Activated gamma-delta T cell treated with Interleukin-2 at 50 U/mL for 16 hours (primary cell): ENCODE results near the gene OR8B4.
"Not testable (repeated sequence)": the region's sequence is repeated elsewhere in the genome, so short reads cannot be mapped to it uniquely, and the experiment has no call there.

Experiments used
- DNase-seq: peaks from one replicate; pipeline ENCODE4 v3.0.0-alpha.2; 2020

The OR8B4 gene

GRCh38 chr11:124424384-124424921, at the start of gene OR8B4:
TSS of gene OR8B4 (minus strand) at chr11:124424871. CDS start at chr11:124424871, 0 bp downstream.
- no peak for DNase-seq

DNA sequence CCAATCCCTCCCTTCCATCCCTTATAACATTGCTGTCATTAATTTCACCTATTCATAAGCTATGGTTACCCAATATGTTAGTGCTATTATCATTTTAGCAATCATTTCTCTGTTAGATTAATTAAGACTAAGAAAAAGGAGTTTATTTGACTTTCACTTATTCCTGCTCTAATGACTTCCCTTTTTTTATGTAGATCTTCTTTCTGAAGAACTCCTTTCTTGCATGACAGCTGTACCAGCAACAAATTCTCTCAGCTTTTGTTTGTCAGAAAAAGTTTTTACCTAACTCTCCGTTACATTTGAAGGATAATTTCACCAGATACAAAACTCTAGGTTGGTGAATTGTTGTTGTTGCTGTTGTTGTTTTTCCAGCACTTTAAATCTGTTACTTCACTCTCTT, 49.4 kb upstream of the OR8B4 start:
- no peak for DNase-seq

- no peak for DNase-seq
These were observed 48.8 kb upstream of the OR8B4 start for GRCh38 chr11:124473476-124473875.

DNA sequence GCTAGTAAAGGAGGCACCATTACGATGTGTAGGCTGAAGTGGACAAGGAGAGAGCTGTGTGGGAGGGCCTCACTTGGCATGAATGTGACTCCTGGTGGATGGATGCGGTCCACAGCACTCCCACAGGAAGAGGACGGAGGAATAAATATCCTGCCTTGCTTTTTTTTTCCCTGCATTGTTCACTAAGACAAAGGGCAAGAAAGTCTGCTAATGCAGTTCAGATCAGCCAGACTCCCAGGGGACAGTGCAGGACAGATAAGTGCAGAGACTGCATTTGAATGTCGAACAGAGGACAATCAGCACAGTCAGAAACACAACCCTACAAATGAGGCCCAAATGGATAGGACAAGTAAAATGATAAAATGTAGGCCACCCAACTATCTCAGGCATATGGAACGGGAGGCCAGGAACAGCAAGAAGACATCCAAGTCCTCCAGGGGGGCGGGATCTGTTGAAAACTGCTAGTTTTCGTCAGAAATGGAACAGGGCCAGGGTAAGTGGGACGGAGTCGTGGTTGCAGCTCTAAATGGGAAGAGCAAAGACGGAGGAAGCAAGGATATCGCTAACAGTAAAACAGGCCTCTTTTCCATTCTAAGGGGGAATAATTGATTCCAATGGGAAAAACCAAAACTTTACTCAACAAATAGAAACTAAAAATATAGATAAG, 46.0 kb upstream of the OR8B4 start:
- DNase-seq: no peak

- DNase-seq: no peak
These were observed 42.8 kb upstream of the OR8B4 start for GRCh38 chr11:124467381-124467927.

- DNase-seq: no peak
These were observed 40.7 kb upstream of the OR8B4 start for GRCh38 chr11:124465368-124465767.

GRCh38 chr11:124463990-124464389, 39.3 kb upstream of the OR8B4 start:
- no peak for DNase-seq

- DNase-seq: no peak
These were observed 38.7 kb upstream of the OR8B4 start for GRCh38 chr11:124463324-124463723.

DNA sequence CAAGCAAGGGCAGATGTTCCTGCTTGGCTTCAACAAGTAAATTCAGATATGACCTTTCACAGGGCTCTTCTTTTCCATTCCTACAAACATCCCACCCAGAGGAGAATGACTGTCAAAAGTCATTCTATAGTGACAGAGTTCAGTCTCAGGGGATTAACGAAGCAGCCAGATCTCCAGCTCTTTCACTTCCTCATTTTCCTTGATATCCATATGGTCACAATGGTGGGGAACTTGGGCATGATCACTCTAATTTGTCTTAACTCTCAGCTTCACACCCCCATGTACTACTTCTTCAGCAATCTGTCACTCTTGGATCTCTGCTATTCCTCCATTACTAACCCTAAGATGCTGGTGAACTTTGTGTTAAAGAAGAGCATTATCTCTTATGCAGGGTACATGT, 35.8 kb upstream of the OR8B4 start:
- no peak for DNase-seq

DNA sequence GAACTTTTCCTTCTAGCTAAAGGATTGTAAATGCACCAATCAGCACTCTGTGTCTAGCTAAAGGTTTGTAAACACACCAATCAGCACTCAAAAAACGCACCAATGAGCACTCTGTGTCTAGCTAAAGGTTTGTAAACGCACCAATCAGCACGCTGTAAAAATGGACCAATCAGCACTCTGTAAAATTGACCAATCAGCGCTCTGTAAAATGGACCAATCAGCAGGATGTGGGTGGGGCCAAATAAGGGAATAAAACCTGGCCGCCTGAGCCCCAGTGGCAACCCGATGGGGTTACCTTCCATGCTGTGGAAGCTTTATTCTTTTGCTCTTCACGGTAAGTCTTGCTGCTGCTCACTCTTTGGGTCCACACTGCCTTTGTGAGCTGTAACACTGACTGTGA, 34.7 kb upstream of the OR8B4 start:
- not testable (repeated sequence) for DNase-seq

DNA sequence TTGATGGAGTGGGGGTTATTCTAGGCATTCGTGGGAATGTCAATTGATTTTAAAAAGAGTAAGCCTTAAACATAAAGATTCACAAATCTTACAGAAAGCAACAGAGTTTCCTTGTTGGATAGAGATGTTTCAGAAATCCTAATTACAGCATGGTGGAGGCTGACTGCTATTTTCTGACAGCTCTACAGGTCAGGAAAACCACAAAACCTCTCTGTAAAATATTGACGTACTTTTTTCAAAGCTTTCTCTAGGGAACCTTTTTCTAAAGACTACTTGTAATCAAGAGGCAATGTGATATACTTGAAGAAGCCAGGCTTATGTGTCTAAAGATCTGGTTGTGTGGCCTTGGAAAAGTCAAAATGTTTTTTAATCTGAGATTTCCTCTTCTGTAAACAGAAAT, 29.9 kb upstream of the OR8B4 start:
- DNase-seq: no peak

DNA sequence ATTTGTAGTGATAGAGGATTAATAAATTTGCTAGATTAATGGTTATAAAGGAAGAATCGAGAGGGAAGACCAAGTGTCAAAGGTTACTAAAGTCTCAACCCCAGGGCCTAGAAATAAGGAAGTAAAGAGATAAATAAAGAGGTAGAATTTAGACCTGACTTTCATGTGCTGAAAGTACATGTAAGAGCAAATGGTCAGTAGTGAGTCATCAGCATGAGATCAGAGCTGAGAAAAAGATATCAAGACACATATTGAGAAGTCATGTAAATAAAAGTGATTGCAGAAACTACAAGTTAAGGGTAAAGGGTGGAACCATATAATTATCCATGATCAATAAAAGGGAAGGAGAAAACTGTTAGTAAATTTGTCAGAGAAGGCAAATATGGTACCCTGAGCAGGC, 22.2 kb upstream of the OR8B4 start:
- no peak for DNase-seq

GRCh38 chr11:124445646-124446150, 21.0 kb upstream of the OR8B4 start, which contains the start of gene OR8B8:
TSS of gene OR8B8 (minus strand) at chr11:124445696. CDS start at chr11:124441085, 4,611 bp downstream.
- DNase-seq: no peak

DNA sequence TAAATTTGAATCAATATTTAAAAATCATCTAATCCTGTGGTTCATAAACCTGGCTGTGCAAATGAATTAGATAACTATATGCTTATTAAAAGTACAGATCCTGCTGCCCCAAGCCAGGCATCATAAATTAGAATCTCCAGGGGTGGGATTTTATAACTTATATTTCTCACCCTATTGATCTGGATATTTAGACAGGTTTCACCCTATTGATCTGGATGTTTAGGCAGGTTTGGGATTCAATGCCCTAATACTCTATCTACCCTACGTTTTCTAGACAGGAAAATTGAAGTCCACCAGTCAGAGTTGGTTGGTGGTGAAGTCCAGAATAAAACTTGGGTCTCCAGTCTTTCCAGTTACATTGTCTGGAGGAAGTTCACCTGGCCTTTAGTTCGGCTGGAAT, 18.2 kb upstream of the OR8B4 start:
- no peak for DNase-seq

DNA sequence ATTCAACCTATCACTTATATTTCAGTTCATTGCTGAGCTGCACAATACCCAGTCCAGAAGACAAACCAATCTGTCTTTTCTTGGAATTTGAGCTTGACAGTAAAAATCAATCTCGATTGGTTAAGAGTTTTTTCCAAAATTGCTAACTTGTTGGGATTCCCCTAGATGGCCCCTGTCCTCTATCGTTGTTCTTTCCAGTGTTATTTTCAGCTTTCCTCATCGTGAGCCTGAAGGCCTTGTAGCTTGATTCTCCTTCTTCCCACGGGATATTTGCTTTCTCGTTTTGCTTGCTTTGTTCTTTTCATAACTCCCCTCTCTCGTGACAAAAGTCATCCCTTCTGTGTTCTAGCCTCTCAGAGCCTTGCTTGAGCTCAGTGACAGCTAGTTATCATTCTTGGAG, 17.8 kb upstream of the OR8B4 start:
- no peak for DNase-seq

- no peak for DNase-seq
These were observed 16.8 kb upstream of the OR8B4 start for GRCh38 chr11:124441519-124441918.

GRCh38 chr11:124441081-124441480, 16.4 kb upstream of the OR8B4 start:
- no peak for DNase-seq

- no peak for DNase-seq
These were observed 15.9 kb upstream of the OR8B4 start for GRCh38 chr11:124440608-124441007.

DNA sequence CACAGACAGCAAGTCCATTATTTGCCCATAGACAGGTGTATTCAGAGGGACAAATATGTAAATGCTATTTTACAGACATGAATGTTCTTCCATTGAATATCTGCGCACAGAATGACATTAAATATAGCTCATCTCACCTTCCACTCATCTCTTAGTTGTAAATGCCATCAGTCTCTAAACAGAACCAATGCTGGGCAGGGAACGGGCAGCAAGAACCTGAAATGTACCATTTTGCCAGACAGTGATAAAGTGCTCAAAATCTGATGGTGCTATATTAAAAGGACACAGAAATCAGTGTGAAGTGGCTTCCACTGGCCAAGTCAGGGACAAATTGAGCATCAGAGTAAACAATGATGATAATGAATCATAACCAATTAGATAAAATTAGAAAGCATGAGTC, 10.0 kb upstream of the OR8B4 start:
- DNase-seq: no peak

DNA sequence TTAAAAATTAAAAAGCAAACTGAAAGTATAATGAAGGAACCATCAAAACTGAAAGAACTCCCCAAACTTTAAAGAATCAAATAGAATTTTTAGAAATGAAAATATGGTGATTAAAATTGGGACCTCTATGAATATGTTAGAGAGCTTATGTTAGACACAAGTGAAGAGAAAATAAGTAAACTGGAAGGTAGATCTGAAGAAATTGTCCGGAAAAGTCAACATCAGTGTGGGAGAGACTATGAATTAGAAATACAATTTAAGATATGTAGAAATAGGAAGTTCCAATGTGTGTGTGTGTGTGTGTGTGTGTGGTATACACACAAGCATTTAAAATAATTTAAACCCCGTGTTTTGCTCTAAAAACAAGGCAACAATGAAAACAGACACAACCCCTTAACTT, 4.9 kb upstream of the OR8B4 start:
- no peak for DNase-seq

DNA sequence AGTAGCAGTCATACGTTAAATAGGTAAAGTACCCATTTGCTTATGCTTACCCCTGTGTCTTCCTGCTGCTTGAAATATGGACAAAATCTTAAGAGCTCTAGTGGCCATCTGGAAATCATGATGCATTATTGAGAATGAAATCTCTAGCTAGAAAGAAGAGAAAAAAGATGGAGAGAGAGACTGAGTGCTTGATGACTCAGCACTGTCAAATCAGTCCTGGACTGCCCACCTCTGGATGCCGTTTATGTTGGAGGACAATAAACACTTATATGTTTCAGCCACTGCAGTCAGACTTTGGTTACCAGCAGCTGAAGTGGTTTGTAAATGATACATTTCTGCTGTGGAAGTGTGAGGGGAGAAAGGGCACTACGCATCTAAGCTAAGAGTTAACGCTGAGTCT, 3.6 kb downstream of the OR8B4 start:
- DNase-seq: no peak

- DNase-seq: no peak
These were observed 9.2 kb downstream of the OR8B4 start for GRCh38 chr11:124415356-124415923.

- no peak for DNase-seq
These were observed 14.8 kb downstream of the OR8B4 start for GRCh38 chr11:124409906-124410305.

GRCh38 chr11:124405581-124405980, 19.1 kb downstream of the OR8B4 start:
- DNase-seq: no peak
